GM06990 (cell line): ENCODE measurements around the gene SH3BP5L.

Source experiments
- DNase-seq: peaks from one replicate; pipeline ENCODE4 v3.0.0-alpha.2; 2011; ENCODE audit not compliant: insufficient read length; ENCODE audit errors: extremely low read depth
- H3K27me3 ChIP-seq: replicated peaks from 2 replicates; pipeline ENCODE4 v1.6.0; 2011; ENCODE audit warnings: low read length; ENCODE audit not compliant: control insufficient read depth, insufficient read depth
- H3K36me3 ChIP-seq: 2 replicates; pipeline ENCODE4 v1.5.1; 2011; ENCODE audit warnings: low read length; ENCODE audit not compliant: control insufficient read depth, insufficient read depth
- H3K4me3 ChIP-seq: replicated peaks from 2 replicates; pipeline ENCODE4 v1.5.1; 2011; ENCODE audit warnings: low read depth, mild to moderate bottlenecking, control low read depth, low read length
- CTCF ChIP-seq: IDR thresholded peaks from 2 replicates; pipeline ENCODE4 v1.5.1; 2011; ENCODE audit warnings: low read length, control low read depth, mild to moderate bottlenecking, inconsistent platforms; ENCODE audit not compliant: insufficient read depth, poor library complexity, severe bottlenecking

SH3BP5L gene

GRCh38 chr1:248783367-248783766 lies 42.3 kb downstream of the SH3BP5L start:
- H3K27me3 ChIP-seq: no peaks in the 10 kb centered on the region
- no peak for TF ChIP-seq CTCF
- DNase-seq: no peak

GRCh38 chr1:248782416-248783141 lies 43.1 kb downstream of the SH3BP5L start:
- no peak for DNase-seq
- Histone ChIP-seq H3K36me3 (no peaks in the 10 kb centered on the region), H3K4me3 (no peak overlapping the region), H3K27me3 (no peaks in the 10 kb centered on the region)
- no peak for TF ChIP-seq CTCF

More at GRCh38 chr1:248783367-248783766, 42.3 kb downstream of the SH3BP5L start:
- H3K4me3 ChIP-seq: no peak overlapping the region
- no peaks in the 10 kb centered on the region for H3K36me3 ChIP-seq

GRCh38 chr1:248779350-248779749 lies 46.4 kb downstream of the SH3BP5L start:
- no peak for TF ChIP-seq CTCF
- Histone ChIP-seq H3K36me3 (no peaks in the 10 kb centered on the region), H3K27me3 (no peaks in the 10 kb centered on the region), H3K4me3 (no peak overlapping the region)
- DNase-seq: no peak

GRCh38 chr1:248778906-248779305 lies 46.8 kb downstream of the SH3BP5L start:
- Histone ChIP-seq H3K36me3 (no peaks in the 10 kb centered on the region), H3K27me3 (no peaks in the 10 kb centered on the region), H3K4me3 (no peak overlapping the region)
- DNase-seq: no peak
- TF ChIP-seq CTCF: no peak

GRCh38 chr1:248776991-248777390 lies 48.7 kb downstream of the SH3BP5L start:
- Histone ChIP-seq H3K36me3 (no peaks in the 10 kb centered on the region), H3K27me3 (no peaks in the 10 kb centered on the region), H3K4me3 (no peak overlapping the region)
- DNase-seq: no peak
- TF ChIP-seq CTCF: no peak

- TF ChIP-seq CTCF: no peak
- no peaks in the 10 kb centered on the region for H3K27me3 ChIP-seq
- H3K4me3 ChIP-seq: no peak overlapping the region
- H3K36me3 ChIP-seq: no peaks in the 10 kb centered on the region
- DNase-seq: no peak
These were observed 50.3 kb downstream of the SH3BP5L start for GRCh38 chr1:248775441-248775840.
